GM06990 (cell line): ENCODE measurements around the gene PTGES2.

Experiments used
- DNase-seq: peaks from one replicate; pipeline ENCODE4 v3.0.0-alpha.2; 2011; ENCODE audit not compliant: insufficient read length; ENCODE audit errors: extremely low read depth
- H3K27me3 ChIP-seq: replicated peaks from 2 replicates; pipeline ENCODE4 v1.6.0; 2011; ENCODE audit warnings: low read length; ENCODE audit not compliant: control insufficient read depth, insufficient read depth
- H3K36me3 ChIP-seq: 2 replicates; pipeline ENCODE4 v1.5.1; 2011; ENCODE audit warnings: low read length; ENCODE audit not compliant: control insufficient read depth, insufficient read depth
- H3K4me3 ChIP-seq: replicated peaks from 2 replicates; pipeline ENCODE4 v1.5.1; 2011; ENCODE audit warnings: low read depth, mild to moderate bottlenecking, control low read depth, low read length
- CTCF ChIP-seq: IDR thresholded peaks from 2 replicates; pipeline ENCODE4 v1.5.1; 2011; ENCODE audit warnings: low read length, control low read depth, mild to moderate bottlenecking, inconsistent platforms; ENCODE audit not compliant: insufficient read depth, poor library complexity, severe bottlenecking

Gene PTGES2

GRCh38 chr9:128108269-128109049, 19.1 kb downstream of the PTGES2 start:
- Histone ChIP-seq H3K36me3 (peaks cover 34% of the 10 kb centered on the region), H3K4me3 (no peak overlapping the region), H3K27me3 (no peaks in the 10 kb centered on the region)
- no peak for DNase-seq
- TF ChIP-seq CTCF = no peak

GRCh38 chr9:128107468-128108268, 19.9 kb downstream of the PTGES2 start:
- no peak overlapping the region for H3K4me3 ChIP-seq
- DNase-seq = no peak
- no peaks in the 10 kb centered on the region for H3K27me3 ChIP-seq
- peaks cover 40% of the 10 kb centered on the region for H3K36me3 ChIP-seq
- TF ChIP-seq CTCF = no peak

GRCh38 chr9:128106940-128107467, 20.5 kb downstream of the PTGES2 start:
- TF ChIP-seq CTCF = no peak
- H3K4me3 ChIP-seq = no peak overlapping the region
- DNase-seq = no peak
- H3K27me3 ChIP-seq = no peaks in the 10 kb centered on the region
- peaks cover 47% of the 10 kb centered on the region for H3K36me3 ChIP-seq

GRCh38 chr9:128106181-128106939, 21.2 kb downstream of the PTGES2 start:
- no peak for TF ChIP-seq CTCF
- DNase-seq = no peak
- peaks cover 50% of the 10 kb centered on the region for H3K36me3 ChIP-seq
- no peak overlapping the region for H3K4me3 ChIP-seq
- no peaks in the 10 kb centered on the region for H3K27me3 ChIP-seq

- H3K4me3 ChIP-seq = no peak overlapping the region
- DNase-seq = no peak
- peaks cover 52% of the 10 kb centered on the region for H3K36me3 ChIP-seq
- TF ChIP-seq CTCF = no peak
- H3K27me3 ChIP-seq = no peaks in the 10 kb centered on the region
Measured at GRCh38 chr9:128105538-128106175, 21.9 kb downstream of the PTGES2 start.
